Limb (tissue), 2 donors: ENCODE results near the gene OTUB2.

ENCODE experiments used
- DNase-seq, 2 donors: peaks; one replicate each; pipeline ENCODE4 v3.0.0-alpha.2; 2016; ENCODE audit errors: extremely low spot score in 2 of 2

OTUB2 gene

DNA sequence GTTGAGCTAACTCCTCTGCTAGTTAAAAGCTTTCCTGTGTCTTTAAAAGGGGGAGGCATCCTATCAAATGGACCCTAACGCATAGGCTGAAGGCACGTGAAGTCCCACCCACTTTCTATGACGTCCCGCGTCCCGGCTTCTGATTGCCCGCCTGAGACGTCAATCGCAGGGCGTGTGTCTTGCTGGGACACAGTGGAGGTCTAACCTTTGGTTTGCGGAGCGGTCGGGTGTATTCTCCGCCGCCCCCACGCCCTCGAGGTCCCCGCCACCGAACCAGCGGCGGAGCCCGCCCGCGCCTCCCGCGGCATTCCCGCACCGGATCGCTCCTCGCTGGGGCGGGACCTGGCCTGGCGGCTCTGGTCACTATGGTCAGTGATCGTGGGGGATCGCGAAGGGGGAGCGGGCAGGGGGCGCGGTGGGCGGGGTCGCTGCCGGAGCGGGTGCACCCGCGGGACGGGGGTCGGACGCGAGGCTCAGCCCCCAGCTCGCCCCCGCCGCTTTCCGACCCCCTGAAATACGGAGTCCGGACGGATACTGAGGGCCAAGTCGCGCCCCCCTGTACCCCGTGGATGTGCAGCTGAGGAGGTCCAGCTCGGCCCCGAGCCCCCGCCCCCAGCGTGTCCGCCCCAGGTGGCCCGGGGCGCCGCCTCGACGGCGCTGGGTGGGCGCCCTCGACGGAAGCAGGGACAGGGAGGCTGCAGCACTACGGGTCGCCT, at the start of gene OTUB2:
OTUB2 (plus strand) TSS at position 168 of the 716 bp plus-strand sequence; CDS start at position 366, 198 bp downstream.
- peak; percentile 97 to 99 for DNase-seq

DNA sequence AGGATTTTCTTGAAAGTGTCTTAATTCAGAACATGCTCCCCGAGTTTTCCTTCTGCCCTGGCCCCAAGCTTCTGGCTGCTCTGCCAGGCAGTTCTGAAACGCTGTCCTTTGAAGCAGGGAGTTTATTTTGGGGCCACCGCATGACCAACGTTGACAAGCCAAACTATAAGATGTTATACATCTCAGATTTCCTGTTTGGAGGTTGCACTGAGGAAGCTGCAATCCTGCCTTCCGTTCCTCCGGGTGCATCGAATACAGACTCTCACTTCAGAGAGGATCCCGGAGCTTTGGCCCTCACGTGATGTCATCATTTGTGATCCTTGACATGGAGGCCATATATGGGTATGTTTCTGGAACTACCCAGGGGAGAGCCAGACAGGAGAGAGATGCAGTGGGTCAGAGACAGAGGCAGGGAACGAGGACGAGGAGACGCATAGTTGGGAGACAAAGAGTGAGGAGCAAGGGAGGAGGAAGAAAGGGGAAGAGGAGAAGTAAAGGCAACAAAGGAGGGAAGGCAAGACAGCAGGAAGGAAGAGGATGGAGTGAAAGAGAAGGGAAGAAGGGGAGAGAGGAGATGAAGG, 49.6 kb upstream of the OTUB2 start, which contains the start of gene ASB2:
ASB2 (minus strand) TSS at position 94 of the 581 bp plus-strand sequence. CDS start 12,031 bp downstream, outside the sequence.
- DNase-seq: no peak

DNA sequence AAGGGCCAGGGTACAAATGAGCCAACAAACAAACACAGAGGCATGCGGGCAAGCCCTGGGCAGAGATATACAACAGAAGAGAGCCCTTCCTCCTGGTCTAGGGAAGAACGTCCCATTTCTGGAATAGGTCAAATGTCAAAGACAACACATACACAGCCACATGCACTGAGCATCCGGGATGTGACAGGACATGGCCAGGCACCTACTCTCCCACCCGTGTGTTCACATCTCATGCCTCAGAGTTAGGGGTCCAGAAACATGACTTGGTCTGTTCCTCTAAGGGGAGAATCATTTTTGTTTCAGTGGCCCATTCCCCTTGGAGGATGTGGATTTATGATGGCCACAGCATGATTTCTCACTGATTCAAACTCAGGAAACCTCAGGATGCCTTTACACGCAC, 49.0 kb upstream of the OTUB2 start:
- no peak for DNase-seq

DNA sequence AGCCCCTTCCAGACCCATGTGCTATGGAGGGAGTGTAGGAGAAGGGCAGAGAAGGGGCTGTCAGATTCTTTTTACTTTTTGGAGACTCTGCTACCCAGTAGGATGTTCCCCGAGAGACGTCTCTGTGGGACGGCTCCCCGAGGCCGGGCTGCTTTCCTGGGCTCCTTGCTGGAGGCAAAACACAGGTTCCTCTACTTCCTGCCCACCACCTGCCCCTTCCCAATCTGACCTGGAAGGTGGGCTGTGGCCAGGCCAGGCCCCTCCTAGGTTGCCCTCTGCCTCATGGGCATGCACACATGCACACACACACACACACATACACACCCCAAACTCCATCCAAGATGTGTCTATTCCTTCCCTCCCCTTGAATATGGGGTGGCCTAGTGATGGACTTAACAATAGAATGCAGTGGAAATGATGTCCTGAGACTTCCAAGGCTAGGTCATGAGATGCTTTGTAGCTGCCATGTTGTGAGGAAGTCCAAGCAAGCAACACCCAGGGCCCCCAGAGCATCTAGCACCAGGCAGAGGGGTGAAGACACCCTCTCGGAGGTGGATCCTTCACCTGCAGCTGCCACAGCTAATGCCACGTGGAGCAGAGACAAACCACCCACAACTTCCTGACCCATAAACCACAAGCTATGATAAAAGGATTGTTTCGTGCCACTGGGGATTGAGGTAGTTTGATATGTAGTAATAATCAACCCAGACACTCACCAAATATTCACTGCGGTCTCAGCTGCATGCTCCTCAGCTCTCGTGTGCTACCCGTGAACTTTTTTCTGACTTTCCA, 48.2 kb upstream of the OTUB2 start:
- DNase-seq: no peak

DNA sequence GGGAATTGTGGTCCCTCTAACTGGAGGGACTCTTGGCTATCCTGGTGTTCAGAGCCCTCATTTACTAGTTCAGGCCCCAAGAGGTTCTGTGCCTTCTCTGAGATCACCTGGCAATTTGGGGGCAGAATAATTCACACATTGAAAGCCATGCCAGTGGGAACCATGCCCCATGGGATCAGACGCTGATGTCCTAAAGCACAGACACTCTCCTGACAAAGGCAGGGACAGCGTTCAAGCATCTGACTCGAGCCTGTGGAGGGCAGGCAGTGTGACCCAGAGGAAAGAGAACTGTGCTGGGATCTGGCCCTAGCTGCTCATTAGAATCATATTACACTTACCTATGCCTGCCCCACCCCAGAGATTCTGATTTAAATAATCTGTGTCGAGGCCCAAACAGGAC, 47.4 kb upstream of the OTUB2 start:
- no peak for DNase-seq

DNA sequence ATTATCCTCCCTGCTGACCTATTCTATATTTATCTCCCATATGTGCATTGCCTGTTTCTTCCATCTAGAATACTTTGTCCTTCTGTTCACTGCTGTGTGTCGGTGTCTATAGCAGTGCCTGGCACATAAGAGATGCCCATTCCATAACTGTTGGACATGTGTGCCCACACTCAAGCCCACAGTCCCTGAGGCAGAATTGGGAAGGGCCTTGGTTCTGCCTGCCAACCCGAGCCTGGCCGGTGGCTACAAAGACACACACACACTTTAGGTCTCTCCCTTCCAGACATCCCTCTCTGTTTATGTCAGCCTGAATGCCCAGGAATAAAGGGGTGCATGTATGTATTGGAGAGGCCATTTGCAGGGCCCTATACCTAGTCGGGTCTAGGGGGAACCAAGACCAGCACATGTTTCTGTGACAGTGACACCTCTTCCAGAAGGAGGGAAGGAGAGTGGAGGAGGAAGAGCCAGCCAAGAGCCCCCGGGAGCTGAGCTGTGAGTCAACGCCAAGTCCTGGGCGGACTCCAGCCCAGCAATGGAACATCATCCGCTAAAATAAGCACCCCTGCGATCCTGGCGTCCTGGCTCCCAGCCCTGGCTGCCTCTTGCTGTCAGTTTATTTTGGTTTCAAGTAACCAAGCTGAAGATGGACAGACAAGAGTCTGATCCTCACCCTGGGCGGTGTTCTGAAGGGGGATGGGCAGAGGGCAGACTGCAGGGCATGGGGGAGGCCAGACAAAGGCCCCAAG, 45.5 kb upstream of the OTUB2 start:
- DNase-seq: no peak

DNA sequence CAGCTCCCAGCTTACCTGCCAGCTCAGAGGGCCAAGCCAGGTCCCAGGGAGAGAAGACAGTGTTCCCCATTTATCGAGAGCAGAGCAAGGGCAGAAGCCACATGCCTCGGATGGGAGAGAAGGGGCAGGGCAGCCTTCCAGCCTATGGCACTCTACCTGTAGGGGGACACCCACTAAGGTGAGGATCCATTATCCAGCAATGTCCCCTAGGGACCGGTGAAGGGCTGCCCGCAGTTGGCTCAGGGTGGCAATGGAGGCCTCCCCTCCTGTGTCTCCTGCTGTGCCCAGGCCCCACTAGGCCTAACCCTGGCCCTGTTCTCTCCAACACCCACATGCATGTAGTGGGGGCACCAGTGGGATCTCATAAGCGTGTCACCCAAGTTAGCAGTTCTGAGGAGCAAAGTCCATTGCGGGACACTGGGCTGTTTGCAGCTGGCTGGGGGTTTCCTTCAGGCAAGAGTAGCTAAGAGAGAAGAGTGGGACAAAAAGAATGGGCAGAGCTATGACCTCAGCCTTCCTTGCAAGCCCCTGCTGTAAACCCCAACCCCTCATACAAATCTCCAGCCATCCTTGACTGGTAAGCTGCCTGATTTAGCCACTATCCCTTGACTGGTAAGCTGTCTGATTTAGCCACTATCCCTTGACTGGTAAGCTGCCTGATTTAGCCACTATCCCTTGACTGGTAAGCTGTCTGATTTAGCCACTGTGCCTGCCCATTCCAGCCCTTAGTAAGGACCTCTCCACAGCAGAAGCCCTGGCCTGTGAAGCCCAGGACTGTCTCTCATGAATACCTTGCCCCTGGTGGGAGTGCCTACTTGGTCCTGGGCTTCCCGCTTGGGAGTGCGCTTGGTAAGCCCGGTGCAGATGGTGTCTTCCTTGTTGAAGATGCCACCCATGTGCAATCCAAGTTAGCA, 44.6 kb upstream of the OTUB2 start:
- no peak for DNase-seq

DNA sequence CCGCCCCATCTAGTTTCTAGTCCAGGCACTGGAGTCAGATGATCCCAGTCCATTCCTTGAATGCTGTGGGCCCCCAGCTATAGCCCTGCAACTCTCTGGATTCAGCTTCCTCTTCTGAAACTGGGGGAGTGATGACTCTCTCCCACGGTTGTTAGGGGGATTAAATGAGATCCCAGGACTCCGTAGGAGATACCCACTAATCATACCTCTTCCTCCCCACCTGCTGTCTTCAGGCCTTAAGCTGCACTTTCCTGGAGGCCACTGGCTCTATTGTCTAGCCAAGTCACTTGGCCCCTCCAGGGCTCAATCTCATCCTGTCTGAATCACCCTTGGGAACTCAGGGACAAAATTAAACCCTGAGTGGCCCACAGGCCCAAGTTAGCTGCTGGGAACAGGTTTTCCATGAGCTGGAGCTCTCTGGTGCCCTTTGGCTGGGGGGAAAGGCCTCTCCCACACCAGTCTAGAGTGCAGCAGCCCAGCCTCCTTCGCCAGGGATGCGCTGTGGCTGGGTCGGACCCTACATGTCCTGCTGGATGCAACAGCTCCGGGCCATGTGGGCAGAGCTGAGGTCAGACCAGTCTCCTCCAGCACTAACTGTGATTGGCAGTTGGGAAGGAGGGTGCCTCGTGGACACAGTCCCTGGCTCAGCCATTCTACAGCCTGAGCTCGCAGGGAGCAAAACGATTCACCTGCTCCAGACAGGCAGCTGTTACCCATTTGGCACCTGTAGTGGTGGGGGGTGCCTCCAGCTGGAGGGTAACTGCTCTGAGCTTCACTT, 43.7 kb upstream of the OTUB2 start:
- DNase-seq: no peak

DNA sequence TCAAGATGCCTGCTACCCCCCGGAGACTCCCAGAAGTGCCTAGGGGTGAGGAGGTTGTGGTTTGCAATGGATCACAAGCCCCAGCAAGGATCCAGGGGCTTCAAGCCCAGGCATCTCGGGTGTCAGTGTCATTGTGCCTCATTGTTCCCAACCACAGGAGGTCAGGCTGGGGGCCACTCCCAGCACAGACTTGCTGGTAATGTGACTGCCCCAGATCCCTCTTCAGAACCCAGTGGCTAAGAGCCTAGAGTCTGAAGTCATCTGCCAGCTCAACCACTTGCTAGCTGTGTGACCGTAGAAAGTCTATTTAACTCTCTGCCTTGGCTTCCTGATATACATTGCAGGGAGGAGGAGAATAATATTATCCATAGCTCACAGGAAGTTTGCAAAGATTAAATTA, 42.1 kb upstream of the OTUB2 start:
- no peak for DNase-seq

DNA sequence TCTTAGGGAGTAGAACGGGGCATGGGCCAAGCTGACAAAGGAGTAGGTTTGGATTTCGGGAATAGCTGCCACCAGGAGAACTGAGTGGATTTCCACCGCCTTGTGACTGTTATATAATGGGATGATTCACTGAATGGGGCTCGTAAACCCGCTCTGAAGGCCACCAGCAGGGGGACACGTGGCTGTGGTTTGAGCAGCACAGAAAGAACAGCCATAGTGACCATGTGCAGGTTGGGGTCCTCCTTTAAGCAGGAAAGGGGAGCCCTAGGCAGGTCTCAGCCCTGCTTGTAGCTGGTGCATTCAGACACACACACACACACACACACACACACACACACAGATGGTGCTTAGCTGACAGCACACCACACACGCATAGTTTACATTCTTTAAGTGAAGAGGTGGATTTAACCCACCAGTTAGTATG, 41.1 kb upstream of the OTUB2 start:
- peak in 1 of 2 donors; percentile 66 for DNase-seq

DNA sequence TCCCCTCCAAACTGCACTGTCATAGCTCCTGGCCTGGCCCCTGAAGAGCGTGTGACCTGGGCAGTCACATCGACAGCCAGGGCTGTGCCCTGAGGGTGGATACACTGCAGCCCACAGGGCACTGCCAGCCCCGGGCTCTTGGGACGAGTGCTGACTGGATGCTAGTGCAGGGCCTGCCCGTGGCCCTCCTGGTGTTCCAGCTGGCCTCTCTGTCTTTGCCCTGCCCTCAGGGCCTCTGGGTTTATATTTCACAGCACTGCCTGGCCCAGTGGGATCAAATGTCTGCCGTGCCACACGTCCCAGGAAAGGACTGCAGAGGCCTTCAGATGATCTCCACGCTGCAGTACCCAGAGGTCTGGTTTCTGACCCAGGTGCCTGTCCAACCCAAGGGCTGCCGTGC, 39.2 kb upstream of the OTUB2 start:
- DNase-seq: no peak

DNA sequence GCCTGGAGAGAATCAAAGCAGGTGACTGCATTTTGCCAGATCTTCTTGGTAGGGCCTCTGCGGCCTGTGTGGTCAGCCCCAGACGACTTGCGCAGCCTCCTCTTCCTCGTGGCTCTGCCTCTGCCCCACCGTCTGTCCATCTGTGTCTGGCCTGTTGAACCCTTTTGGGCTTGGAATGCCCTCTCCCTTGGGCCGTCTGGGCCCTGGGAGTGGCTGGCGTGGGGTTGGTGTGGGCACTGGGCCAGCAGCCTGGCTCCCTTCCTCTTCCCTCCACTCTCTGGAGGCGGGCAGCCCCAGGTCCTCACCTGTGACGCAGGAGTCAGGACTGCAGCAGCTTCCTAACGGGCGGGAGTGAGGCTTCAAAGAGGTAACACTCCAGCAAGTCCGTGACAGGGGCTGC, 38.8 kb upstream of the OTUB2 start:
- DNase-seq: no peak

DNA sequence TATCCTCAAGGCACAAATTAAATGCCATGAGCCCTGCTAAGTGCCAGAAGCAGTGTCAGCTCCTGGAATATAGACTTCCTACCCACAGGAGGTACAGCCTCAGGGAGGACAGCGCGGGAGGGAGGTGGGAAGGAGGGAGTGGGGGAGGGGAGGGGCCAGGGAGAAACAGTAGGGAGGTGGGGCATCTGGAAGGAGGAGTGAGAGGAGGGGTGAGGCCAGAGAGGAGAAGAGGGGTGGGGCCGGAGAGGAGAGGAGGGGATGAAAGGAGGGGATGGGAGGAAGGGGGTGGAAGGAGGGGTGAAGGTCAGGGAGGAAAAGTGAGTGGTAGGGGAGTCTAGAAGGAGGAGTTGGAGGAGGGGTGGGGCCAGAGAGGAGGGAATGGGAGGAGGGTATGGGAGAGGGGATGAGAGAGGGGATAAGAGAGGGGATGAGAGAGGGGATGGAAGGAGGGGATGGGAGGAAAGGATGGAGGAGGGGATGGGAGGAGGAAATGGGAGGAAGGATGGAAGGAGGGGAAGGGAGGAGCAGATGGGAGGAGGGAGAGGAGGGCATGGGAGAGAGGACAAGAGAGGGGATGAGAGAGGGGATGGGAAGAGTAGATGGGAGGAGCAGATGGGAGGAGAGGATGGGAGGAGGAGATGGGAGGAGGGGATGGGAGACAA, 38.2 kb upstream of the OTUB2 start:
- no peak for DNase-seq

DNA sequence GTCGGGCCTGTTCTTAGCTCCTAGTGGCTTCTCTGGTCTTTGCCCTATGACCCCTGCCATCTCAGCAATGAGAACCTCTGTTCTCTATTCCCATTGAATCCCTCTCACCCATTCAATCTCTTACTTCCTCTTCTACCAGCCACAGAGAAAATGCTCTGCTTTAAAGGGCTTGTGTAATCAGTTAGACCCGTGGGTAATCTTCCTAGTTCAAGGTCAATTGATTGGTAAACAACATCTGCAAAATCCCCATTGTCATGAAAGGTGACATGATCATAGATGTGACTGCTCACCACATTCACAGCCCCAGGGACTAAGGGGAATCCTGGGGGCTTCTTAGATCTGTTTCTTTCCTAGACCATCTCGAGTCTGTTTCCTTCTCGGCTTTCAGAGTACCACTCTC, 36.2 kb upstream of the OTUB2 start:
- DNase-seq: no peak

DNA sequence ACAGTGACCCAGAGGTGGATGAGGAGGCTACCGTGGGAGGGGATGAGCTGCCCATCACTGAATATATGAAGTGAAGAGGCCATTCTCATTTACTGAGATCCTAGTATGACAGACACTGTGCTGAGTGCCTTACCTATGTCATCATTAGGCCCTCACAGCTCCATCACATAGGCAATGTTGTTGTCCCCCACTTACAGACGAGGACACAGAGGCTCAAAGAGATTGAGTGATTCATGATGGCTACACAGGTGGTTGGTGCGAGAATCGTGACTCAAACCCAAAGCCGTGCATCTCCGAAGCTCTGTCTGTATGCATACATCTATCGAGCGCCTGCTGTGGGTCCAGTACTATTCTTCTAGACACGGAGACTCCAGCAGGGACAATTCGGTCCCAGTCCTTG, 34.9 kb upstream of the OTUB2 start:
- DNase-seq: no peak

DNA sequence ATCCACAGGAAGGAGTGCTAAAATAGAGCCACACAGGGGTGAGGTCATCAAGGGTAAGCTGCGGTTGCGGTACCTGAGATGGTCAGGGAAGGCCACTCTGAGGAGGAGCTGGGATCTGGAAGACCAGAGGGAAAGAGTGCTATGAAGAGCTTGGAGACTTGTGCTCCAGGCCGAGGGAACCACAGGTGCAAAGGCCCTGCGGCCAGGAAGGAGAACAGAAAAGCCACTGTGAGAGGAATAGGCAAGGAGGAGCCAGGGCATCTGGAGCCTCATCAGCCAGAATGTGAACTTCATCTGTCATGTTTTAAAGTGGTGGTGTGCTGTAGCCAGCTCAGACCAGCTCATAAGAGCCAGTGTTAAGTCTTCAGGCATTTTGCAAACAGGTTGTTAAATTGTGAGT, 34.5 kb upstream of the OTUB2 start:
- no peak for DNase-seq

DNA sequence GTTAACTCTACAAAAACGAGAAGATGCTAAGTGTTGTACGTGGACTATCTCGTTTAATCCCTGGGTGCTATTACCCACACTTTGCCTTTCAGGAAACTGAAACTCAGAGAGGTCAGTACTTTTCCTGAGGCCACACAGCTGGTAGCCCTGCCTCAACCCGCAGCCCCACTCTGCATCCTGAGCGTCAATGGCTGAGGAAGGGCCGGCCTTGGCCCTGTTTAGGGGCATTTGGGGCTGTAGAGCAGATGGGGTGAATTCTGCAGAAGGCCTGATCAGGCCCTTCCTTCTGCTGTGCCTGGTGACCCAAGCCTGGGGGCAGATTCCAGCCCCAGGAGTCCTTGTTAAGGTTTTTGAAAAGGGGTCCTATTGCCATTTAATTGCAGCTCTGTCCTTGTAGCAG, 32.8 kb upstream of the OTUB2 start:
- DNase-seq: no peak

DNA sequence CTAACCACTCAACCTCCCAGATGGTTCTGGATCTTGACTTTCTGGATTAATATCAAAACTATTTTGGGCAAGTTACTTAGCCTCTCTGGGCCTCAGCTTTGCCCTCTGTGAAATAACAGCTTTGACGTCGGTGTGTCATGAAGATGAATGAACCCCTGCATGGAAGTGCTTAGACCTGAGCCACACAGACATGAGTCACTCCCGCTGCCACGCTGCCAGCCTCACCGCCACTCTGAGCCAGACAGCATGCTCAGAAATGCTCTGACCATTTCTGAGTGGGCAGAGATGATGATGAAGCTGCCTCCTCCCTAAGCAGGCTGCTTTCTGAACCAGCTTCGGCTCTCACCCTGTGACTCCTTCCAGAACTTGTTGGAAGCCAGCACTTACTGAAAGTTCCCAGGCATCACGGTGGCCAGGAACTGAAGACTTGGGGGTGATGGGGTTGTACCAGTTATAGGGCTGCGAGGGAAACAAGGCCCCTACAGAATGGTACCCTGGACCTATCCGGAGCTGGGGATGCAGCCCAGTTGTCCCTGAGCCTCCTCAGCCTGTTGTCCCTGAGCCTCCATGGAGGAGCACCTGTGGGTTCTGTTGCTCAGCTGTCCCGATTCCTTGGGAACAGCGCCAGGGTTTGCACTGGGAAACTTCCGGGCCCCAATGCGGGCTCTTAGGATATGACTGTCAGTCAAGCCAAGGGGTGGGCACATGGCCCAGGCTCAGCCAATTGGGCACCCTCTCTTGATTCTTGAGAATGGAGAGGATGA, 31.0 kb upstream of the OTUB2 start:
- DNase-seq: no peak
